Measurements from ENCODE around the gene MYL7.
"Not testable (repeated sequence)": the region's sequence is repeated elsewhere in the genome, so short reads cannot be mapped to it uniquely, and the experiment has no call there.

The MYL7 gene

DNA sequence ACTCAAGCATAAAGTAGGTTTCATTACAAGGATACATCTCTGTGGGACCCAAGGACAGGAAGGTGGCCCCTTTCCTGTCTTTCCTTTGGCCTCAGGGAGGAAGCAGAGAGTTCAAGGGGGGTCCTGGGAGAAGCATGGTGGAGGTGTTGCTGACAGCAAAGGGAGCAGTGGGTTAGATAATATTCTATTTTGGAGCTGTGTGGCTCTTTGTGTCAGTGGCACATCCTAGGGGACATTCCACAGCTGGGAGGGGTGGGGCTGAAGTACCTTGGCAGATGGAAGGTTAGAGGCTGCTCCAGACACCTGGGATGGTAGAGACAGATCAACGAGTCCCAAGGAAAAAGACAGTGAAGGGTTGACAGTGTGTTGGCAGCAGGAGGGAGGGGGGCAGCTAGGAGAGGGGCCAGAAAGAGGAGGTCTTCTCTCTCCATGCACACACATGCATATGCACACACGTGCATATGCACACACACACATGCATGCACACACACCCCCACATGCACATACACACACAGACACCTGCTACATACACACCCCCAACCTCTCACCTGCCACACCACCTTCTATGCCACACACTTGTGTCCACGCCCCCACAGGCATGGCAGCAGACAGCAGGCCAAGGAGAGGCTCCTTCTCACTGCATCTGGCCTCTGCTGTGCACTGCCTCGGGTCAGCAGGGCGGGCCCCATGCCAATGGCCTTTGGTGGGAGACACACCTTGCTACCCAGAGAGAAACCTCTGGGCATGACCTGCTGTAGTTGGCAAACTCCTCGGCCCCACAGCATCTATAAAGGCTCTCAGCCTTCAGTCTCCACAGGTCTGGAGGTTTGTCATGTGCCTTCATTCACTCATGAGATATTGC lies 12.2 kb downstream of the MYL7 start:
- DNase-seq, result no peak

DNA sequence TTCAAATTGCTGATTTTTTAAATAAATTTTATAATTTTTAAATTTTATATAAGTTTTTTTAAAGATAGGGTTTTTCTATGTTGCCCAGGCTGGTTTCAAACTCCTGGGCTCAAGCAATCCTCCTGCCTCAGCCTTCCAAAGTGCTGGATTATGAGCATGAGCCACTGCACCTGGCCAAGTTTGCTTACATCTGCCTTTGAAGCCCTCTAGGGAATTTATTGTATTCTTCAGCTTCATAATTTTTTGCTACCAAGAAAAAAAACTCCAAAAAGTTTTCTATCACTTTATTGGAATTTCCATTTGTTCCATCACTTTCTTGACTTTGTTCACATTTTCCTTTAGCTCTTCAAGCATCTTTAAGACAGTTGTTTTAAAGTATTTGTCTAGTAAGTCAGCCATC lies 14.0 kb downstream of the MYL7 start:
- DNase-seq, result no peak

DNA sequence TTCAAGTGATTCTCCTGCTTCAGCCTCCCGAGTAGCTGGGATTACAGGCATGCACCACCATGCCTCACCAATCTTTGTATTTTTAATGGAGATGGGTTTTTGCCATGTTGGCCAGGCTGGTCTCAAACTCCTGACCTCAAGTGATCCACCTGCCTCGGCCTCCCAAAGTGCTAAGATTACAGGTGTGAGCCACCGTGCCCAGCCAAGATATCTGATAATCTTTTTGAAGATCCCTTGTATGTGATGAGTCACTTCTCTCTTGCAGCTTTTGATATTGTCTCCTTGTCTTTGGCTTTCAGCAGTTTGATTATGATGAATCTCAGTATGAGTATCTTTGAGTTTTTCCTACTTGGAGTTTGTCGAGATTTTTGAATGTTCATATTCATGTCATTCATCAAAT lies 14.6 kb downstream of the MYL7 start:
- not testable (repeated sequence) for DNase-seq

DNA sequence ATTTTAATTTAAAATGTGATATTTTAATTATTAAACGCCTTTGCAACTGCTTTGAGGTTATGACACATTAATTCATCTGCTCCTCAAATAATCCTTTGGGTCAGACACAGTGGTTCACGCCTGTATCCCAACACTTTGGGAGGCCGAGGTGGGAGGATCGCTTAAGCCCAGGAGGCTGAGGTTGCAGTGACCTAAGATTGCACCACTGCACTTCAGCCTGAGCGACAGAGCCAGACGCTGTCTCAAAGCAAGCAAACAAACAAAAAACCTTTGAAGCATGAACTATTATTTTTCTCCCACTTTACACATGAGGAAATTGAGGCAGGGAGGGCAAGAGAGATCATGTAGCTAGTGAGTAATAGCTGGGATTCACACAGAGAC lies 16.3 kb downstream of the MYL7 start:
- DNase-seq, result no peak

DNA sequence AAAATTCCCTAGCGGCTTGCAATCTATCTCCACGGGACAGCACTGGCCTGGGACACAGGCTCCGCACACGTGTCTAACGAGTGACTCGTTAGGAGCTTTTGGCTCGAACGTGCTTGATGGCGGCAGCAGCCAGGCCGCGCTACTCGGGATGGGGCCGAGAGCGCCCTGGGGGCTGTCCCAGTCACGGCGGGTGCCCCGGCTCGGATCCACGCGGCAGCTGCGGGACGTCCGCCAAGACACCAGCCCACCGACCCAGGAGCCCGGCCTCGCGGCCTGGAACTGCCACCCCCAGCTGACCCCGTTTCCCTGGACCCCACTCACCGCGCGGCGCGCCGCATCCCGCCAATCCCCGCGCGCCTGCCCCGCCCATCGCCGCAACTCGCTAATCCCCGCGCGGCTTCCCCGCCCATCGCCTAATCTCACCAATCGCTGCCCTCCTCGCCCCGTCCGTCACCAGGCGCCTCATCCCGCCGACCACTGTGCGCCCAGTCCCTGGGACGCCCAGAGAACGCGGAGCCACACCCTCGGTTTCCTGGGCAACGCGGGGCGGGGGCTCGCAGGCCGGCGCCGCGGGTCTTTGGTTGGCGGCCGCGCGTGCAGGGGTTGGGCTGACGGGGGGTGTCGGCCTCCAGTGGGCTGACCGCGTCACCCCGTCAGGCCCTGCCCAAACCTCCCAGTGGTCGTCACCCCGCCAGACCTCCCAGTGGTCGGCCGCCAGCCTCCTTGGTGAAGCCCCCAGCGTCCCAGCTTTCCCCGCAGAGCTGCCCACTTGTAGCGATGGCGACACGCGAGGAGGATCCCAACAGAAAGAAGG lies 17.7 kb downstream of the MYL7 start, which contains the start of gene POLD2:
POLD2 (minus strand) TSS at position 359 of the 814 bp plus-strand sequence. CDS start 1,495 bp downstream, outside the sequence.
- DNase-seq, result peak; percentile 98

DNA sequence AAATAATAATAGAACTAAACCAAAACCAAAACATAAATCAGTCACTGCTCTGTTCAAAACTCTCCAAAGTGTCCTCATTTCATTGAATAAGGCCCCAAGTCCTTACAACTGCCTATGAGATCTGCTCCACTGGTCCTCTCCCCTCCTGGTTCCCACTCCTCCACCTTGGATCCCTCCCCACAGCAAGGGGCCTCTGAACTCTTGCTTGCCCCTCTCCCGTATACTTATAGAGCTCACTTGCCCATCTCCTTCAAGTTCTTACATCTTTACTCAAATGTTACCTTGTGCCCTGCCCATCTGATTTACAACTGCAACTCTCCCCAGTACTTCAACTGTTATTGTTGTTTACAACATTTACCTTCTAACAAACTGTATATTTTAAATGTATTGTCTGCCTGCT lies 18.6 kb downstream of the MYL7 start:
- DNase-seq, result no peak

DNA sequence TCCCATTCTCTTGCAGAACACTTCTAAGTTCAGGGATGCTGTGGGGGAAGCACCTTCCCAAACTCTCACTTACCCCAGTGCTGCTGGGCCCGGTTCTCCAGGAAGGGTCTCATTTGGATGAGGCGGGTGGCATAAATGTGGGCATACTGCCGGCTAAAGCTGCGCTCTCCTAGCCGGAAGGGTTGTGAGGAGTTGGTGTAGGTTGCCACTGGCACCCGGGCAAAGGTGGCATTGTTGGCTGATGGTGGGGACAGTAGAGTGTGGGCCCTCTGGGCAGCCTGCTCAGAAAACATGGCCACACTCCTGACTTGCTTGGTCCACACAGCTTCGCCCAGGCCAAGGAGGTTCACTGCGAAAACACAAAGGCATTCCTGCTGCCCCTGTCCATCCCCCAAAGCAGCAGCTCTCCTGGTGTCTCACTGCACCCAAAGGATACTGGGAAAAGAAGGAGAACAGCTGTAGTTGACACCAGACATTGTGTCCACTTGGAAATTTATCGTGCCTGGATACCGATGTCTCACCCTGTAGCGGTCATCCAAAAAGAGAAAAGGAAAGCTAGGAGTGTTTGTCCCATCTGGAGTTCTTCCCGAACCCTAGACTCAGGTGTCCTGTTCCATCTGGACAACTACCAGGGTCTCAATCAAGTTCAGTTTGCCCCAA lies 19.2 kb downstream of the MYL7 start:
- DNase-seq, result no peak

DNA sequence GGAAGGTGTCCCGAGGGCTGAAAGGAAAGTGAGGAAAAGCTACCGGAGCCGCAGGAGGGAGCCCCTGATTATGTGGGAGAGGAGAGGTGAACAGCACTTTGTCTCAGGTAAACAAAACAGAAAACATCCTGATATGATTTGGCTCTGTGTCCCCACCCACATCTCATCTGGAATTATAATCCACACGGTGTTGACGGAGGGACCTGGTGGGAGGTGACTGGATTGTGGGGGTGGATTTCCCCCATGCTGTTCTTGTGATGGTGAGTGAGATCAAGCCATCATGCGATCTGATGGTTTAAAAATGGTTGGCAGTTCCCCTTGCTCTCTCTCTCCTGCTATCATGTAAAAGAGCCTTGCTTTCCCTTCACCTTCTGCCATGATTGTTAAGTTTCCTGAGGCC lies 20.7 kb downstream of the MYL7 start:
- no peak for DNase-seq

DNA sequence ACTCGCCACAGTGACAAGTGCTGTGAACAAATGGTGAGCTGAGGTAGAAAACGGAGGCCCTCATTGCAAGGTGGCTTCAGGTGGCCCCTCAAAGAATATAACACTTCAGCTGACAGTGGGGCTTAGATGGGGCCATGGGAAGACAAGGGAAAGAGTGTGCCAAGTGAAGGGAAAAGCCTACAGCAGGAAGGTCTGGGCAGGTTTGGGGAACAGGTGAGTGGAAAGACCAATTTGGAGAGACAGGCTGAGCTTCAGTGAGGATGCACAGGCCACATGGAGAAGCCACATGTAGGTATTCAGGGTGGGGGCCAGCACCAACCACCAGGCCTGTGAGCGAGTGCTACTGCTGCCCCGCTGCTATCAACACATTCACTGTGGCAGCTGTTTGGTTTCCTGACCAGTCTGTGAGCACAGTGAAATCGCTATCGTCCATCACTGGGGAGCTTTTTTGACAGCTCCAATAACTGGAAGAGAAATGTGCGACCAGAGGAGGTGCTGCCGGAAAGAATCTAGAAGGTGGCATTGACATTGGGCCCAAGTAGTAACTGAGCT lies 21.2 kb downstream of the MYL7 start:
- no peak for DNase-seq

DNA sequence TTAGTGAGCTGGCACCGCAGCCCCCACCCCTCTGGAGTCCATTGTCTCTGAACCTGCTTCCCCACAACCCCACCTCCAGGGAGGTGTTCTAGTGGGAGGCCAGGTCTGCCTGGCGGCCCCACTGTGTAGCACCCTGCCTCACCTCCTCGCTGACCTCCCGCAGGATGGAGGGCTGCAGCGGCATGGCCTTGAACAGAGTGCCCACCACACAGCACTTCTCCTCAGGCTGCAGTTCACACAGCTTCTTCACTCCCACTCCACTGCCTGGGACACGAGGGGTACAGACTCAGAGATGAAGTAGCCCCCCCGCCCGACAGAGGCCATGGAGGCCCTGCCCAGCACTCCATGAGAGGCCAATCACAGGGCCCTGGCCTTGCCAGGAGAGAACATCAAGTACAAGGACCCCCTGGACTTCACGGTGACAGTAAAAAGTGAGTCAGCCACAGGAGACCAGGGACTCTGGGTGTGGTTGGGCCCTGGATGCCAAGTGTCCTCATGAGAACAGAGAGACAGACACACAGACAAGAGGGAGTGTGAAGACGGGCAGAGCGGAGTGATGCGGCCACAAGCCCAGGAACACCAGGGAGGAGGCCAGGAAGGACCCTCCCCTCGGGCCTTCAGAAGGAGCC lies 23.2 kb downstream of the MYL7 start:
- no peak for DNase-seq

DNA sequence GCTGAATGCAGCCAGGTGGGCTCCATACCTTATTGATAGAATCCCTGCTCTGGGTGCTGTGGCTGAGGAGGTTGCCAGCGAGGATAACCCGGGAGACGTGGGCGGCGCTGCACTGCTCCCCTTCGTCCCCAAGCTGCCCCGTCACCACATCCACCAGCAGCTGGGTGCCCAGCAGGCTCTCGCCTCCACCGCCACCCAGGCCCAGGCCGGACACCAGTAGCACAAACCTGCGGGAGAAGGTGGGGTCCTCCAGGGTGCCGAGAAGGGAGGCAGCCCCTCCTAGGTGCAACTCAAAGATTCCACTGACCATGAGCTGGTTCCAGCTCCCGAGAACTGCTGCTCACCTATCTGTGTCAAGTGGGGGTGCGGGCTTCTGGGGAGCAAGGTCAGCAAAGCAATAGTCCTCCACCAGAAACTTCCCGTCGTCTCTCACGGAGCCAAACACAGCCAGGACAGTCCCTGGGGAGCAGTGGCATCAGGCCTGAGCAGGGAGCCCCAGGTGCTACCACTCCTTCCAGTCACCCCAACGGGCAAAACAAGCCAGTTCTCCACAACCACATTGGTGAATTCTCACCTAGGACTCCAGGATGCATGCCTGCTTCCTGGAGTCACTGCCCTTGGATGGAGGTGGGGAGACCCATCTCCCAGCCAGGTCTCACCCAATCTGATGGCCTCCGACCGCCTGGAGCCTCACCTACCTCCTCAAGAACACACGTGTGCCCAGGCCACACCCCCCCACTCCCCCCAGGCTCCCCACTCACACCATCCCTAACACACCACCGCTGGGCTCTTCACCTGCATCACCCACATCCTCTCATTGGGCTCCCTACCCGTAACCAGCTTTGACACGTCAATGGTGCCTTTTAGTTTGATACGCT lies 24.1 kb downstream of the MYL7 start:
- DNase-seq, result no peak

DNA sequence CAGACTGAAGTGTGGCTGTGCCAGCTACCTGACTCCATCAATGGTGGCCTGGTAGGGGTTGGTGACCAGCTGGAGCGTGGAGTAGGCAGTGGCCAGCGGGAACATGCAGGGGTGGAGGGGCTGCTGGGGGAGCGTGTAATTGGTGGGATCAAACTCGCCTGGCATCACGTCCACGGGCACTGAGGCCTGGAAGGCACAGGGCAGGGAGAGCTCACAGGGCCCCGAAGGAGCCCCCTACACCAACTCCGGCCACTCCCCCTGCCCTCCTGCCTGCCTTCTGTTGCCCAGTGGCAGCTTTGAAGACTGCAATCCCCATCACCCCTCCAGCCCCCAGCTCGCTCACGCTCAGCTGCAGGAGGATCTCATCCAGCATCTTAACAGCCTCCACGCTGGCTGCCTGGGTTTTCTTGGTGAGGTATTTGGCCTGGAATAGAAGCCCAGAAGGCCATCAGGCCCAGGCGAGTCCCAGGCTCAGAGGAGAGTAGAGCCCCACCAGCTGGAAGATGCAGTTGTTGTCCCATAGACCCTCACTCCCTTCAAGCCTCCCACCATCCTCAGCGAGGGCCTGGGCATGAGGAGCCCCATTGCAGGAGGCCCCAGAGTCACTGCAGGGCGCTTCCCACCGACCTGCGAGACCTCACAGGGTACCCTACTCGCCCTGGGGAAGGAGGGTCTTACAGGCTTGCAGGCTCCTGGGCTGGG lies 24.9 kb downstream of the MYL7 start:
- no peak for DNase-seq

DNA sequence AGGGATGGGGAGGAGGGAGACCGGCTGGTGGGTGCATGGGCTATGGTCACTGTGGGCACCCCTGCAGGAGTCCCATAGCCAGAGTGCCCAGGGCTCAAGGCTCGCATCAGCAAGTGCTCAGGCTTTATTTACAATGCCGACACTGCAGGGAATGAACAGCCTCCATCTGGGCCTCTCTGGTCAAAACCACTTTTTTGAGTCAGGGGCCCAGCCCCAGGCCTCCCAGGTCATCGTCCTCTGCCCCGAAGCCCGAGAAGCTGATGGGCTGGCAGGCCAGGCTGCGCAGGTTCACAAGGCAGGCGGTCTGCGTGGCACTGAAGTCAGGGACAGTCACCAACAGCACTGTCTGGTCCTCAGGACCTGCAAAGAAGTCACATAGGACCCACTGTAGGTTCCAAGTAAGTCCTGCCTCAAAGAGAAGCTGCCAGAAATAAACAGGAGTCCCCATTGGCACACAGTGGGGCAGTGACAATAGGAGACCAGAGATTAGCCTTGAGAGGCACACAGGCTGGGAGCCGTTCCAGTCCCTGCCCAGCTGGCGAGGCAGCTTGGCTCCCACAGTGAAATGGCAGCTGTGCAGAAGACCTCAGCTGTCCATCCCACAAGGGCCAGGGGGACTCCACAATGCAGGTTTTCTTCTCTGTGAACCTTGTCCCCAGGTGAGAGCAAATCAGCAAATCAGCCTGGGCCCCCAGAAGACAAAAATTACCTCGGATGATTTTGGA lies 26.4 kb downstream of the MYL7 start:
- no peak for DNase-seq

DNA sequence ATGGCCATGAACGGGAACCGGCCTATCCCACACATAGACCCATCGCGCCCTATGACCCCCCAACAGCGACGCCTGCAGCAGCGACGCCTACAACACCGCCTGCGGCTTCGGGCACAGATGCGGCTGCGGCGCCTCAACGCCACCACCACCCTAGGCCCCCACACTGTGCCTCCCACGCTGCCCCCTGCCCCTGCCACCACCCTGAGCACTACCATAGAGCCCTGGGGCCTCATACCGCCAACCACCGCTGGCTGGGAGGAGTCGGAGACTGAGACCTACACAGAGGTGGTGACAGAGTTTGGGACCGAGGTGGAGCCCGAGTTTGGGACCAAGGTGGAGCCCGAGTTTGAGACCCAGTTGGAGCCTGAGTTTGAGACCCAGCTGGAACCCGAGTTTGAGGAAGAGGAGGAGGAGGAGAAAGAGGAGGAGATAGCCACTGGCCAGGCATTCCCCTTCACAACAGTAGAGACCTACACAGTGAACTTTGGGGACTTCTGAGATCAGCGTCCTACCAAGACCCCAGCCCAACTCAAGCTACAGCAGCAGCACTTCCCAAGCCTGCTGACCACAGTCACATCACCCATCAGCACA lies 27.3 kb downstream of the MYL7 start:
- no peak for DNase-seq

DNA sequence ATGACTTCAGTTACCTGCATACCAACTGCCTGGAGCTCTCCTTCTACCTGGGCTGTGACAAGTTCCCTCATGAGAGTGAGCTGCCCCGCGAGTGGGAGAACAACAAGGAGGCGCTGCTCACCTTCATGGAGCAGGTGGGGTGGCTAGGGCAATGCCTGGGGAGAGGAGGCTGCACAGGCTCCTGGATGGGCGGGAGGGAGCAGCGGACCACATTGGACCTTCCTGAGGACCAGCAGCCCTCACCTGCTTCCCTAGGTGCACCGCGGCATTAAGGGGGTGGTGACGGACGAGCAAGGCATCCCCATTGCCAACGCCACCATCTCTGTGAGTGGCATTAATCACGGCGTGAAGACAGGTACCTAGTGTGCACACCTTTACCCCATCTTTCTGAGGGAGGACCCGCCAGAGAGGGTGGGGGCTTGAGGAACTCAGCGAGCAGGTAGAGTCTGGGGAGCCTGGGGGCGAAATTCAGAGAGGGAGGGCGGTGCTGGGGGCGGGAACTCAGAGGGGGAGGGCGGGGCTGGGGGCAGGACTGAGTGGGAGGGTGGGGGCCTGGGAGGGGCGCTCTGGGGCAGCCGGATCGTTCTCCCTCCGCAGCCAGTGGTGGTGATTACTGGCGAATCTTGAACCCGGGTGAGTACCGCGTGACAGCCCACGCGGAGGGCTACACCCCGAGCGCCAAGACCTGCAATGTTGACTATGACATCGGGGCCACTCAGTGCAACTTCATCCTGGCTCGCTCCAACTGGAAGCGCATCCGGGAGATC lies 28.0 kb downstream of the MYL7 start:
- DNase-seq, result no peak

DNA sequence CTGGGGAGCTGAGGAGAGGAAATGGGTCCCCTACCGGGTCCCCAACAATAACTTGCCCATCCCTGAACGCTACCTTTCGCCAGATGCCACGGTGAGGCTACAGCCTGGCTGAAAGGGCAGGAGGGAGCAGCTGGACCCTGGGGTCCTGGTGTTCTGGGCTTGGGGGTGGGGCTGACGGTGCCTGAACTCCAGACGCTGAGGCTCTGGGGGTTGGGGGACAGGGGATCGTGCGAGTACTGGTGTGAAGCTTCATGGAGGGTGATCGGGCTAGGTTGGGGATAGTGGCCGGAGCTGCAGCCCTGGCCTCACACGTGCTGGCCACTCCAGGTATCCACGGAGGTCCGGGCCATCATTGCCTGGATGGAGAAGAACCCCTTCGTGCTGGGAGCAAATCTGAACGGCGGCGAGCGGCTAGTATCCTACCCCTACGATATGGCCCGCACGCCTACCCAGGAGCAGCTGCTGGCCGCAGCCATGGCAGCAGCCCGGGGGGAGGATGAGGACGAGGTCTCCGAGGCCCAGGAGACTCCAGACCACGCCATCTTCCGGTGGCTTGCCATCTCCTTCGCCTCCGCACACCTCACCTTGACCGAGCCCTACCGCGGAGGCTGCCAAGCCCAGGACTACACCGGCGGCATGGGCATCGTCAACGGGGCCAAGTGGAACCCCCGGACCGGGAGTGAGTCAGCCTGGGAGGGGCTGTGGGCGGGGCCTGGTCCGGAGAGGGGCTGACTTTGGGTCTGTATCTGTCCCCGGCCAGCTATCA lies 28.7 kb downstream of the MYL7 start:
- DNase-seq, result no peak

DNA sequence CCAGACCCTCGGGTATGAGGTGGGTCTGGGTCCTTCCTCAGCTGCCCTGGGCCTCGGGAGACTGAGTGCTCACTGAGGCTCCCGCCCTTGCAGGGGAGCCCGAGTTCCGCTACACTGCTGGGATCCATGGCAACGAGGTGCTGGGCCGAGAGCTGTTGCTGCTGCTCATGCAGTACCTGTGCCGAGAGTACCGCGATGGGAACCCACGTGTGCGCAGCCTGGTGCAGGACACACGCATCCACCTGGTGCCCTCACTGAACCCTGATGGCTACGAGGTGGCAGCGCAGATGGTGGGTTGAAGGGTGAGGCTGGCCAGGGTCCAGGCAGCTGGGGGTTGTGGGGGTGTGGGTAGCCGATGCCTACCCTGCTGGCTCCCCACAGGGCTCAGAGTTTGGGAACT lies 29.4 kb downstream of the MYL7 start:
- DNase-seq, result no peak

Measured in stimulated activated CD4-positive, alpha-beta T cell treated with anti-CD3 and anti-CD28 coated beads, Interleukin-4, amount 100 ng/mL, for 24 hours (primary cell).